Loucy (cell line): Measurements from ENCODE around the gene SCUBE2.

ENCODE experiments used
- H2AFZ ChIP-seq: fragments of 200-600 bp; sonication (generic); 2 replicates; pipeline ENCODE4 v1.6.0; 2016; ENCODE audit warnings: antibody characterized with exemption, mild to moderate bottlenecking, low read length, moderate library complexity
- H3F3A ChIP-seq: fragments of 200-600 bp; 2 replicates; pipeline ENCODE4 v1.6.0; 2016; ENCODE audit warnings: antibody characterized with exemption, low read depth, mild to moderate bottlenecking
- H3K27me3 ChIP-seq: fragments of 200-600 bp; sonication (generic); 2 replicates; pipeline ENCODE4 v1.6.1; 2014; ENCODE audit warnings: low read length, mild to moderate bottlenecking; ENCODE audit not compliant: insufficient read depth, poor library complexity, severe bottlenecking
- H3K36me3 ChIP-seq: fragments of 200-600 bp; sonication (generic); 2 replicates; pipeline ENCODE4 v1.6.1; 2016; ENCODE audit warnings: low read length; ENCODE audit not compliant: insufficient read depth
- H3K4me1 ChIP-seq: fragments of 200-600 bp; sonication (generic); 2 replicates; pipeline ENCODE4 v1.5.1; 2014; ENCODE audit warnings: low read length, mild to moderate bottlenecking; ENCODE audit not compliant: insufficient read depth, poor library complexity, severe bottlenecking
- H3K4me2 ChIP-seq: fragments of 200-600 bp; sonication (generic); 2 replicates; pipeline ENCODE4 v1.6.0; 2014; ENCODE audit warnings: antibody characterized with exemption, low read length, low read depth, mild to moderate bottlenecking; ENCODE audit not compliant: poor library complexity, severe bottlenecking
- H3K4me3 ChIP-seq: fragments of 200-600 bp; sonication (generic); 2 replicates; pipeline ENCODE4 v1.5.1; 2014; ENCODE audit warnings: low read length, mild to moderate bottlenecking, mixed read lengths; ENCODE audit not compliant: poor library complexity, severe bottlenecking
- H3K79me2 ChIP-seq: fragments of 200-600 bp; sonication (generic); 2 replicates; pipeline ENCODE4 v1.6.1; 2014; ENCODE audit warnings: low read length; ENCODE audit not compliant: insufficient read depth
- H3K9ac ChIP-seq: fragments of 200-600 bp; sonication (generic); 2 replicates; pipeline ENCODE4 v1.6.0; 2014; ENCODE audit warnings: mild to moderate bottlenecking, low read depth, low read length, moderate library complexity; ENCODE audit not compliant: poor library complexity, severe bottlenecking
- H3K9me2 ChIP-seq: fragments of 200-600 bp; sonication (generic); replicated peaks from 2 replicates; pipeline ENCODE4 v1.6.1; 2016; ENCODE audit warnings: low read depth, low read length, mixed read lengths
- H3K9me3 ChIP-seq: fragments of 200-600 bp; sonication (generic); 2 replicates; pipeline ENCODE4 v1.6.1; 2014; ENCODE audit warnings: mild to moderate bottlenecking, antibody characterized with exemption, low read length, low read depth; ENCODE audit not compliant: insufficient read depth
- H4K20me1 ChIP-seq: fragments of 200-600 bp; sonication (generic); 2 replicates; pipeline ENCODE4 v1.6.0; 2014; ENCODE audit warnings: antibody characterized with exemption, low read length, mild to moderate bottlenecking; ENCODE audit not compliant: insufficient read depth, poor library complexity, severe bottlenecking
- CTCF ChIP-seq: fragments of 200-600 bp; sonication (generic); conservative IDR thresholded peaks from 2 replicates; pipeline ENCODE4 v1.5.1; 2014; ENCODE audit warnings: mild to moderate bottlenecking, antibody characterized with exemption, low read length
- EZH2phosphoT487 ChIP-seq: fragments of 200-600 bp; IDR thresholded peaks from 2 replicates; pipeline ENCODE4 v1.6.1; 2018; ENCODE audit warnings: antibody characterized with exemption, mild to moderate bottlenecking, moderate library complexity, borderline replicate concordance

SCUBE2 gene

GRCh38 chr11:9118277-9118676, 26.9 kb upstream of the SCUBE2 start:
- TF ChIP-seq CTCF (no peak), EZH2phosphoT487 (no peak)
- Histone ChIP-seq H3K4me2 (no peak overlapping the region), H3K9me2 (no peaks in the 10 kb centered on the region), H4K20me1 (no peaks in the 10 kb centered on the region), H3K27me3 (no peaks in the 10 kb centered on the region), H3K4me3 (no peak overlapping the region), H3K9ac (no peak overlapping the region), H3K36me3 (no peaks in the 10 kb centered on the region), H3K4me1 (no peaks in the 10 kb centered on the region), H3K9me3 (no peaks in the 10 kb centered on the region; the same call in 1 of the 2 replicates), H3K79me2 (no peaks in the 10 kb centered on the region), H3F3A (no peaks in the 10 kb centered on the region), H2AFZ (no peak overlapping the region)

GRCh38 chr11:9112075-9112474, 20.7 kb upstream of the SCUBE2 start:
- no peaks in the 10 kb centered on the region for H3K36me3 ChIP-seq

GRCh38 chr11:9109858-9110731, 18.7 kb upstream of the SCUBE2 start:
- Histone ChIP-seq H3K9me3 (no peaks in the 10 kb centered on the region; the same call in 1 of the 2 replicates), H3K4me2 (no peak overlapping the region), H3K4me3 (no peak overlapping the region), H3F3A (no peaks in the 10 kb centered on the region), H3K9me2 (no peaks in the 10 kb centered on the region), H3K9ac (no peak overlapping the region), H3K79me2 (no peaks in the 10 kb centered on the region), H3K27me3 (no peaks in the 10 kb centered on the region), H3K36me3 (no peaks in the 10 kb centered on the region), H4K20me1 (no peaks in the 10 kb centered on the region), H3K4me1 (no peaks in the 10 kb centered on the region), H2AFZ (no peak overlapping the region)
- no peak for TF ChIP-seq CTCF
- no peak for TF ChIP-seq EZH2phosphoT487

More at GRCh38 chr11:9112075-9112474, 20.7 kb upstream of the SCUBE2 start:
- Histone ChIP-seq H3K4me1 (no peaks in the 10 kb centered on the region), H3K9me3 (no peaks in the 10 kb centered on the region; the same call in 1 of the 2 replicates), H4K20me1 (no peaks in the 10 kb centered on the region), H3K79me2 (no peaks in the 10 kb centered on the region), H3K9me2 (no peaks in the 10 kb centered on the region), H3F3A (no peaks in the 10 kb centered on the region), H3K9ac (no peak overlapping the region), H2AFZ (no peak overlapping the region), H3K4me2 (no peak overlapping the region), H3K4me3 (no peak overlapping the region), H3K27me3 (no peaks in the 10 kb centered on the region)
- TF ChIP-seq CTCF (no peak), EZH2phosphoT487 (no peak)
